Heart left ventricle (tissue), 13 donors: ENCODE data around the gene GNAQ.
A peak's percentile ranks its signal among the peaks of the same experiment; 100 is the strongest.

Source experiments
- POLR2A ChIP-seq, 2 donors: fragments of 450-650 bp; IDR thresholded peaks; one replicate each; pipeline ENCODE4 v1.6.1; 2017; ENCODE audit warnings: antibody characterized with exemption in 2 of 2, mild to moderate bottlenecking in 2 of 2, moderate library complexity in 2 of 2
- TF ChIP-seq, protein P1 (sequence below), 12 donors: fragments of 200-600 bp; sonication (generic) in 4 of 12; IDR thresholded peaks; one replicate each; pipeline versions ENCODE4 v1.5.0 to v1.8.0; 2018 to 2022; ENCODE audit warnings: antibody characterized with exemption in 12 of 12, mild to moderate bottlenecking in 5 of 12
- donor health status: ischemic (EF 13 %, LVEDD 7.1; RV severe dilation, severe dysfunction).
- donor health status: DM: no; HTN: yes; CAD: no.
- donor health status: DM: no; HTN: no; CAD: no.
- donor health status: ischemic (EF 25% LVEDD 6.9; RV normal size, moderate dysfunction).
- donor health status: ischemic (EF 25% LVEDD 5.7; RV mildly dilated, moderate dysfunction).
- donor health status: ischemic (EF 35%, LVEDD 5.7; RV mildly dilated, moderate dysfunction).
- donor health status: nonischemic (EF 11% LVEDD 7.7; RV severe dilation, severe dysfunction).
- donor health status: DM: yes; HTN: yes; CAD: no.
- donor health status: PGD.
- donor health status: ischemic (EF 29% LVEDD 5.4; RV normal size, mild dysfunction).
- donor health status: nonischemic (EF 23%, LVEDD 6.1; RV moderate dilation, normal function).

DNA sequence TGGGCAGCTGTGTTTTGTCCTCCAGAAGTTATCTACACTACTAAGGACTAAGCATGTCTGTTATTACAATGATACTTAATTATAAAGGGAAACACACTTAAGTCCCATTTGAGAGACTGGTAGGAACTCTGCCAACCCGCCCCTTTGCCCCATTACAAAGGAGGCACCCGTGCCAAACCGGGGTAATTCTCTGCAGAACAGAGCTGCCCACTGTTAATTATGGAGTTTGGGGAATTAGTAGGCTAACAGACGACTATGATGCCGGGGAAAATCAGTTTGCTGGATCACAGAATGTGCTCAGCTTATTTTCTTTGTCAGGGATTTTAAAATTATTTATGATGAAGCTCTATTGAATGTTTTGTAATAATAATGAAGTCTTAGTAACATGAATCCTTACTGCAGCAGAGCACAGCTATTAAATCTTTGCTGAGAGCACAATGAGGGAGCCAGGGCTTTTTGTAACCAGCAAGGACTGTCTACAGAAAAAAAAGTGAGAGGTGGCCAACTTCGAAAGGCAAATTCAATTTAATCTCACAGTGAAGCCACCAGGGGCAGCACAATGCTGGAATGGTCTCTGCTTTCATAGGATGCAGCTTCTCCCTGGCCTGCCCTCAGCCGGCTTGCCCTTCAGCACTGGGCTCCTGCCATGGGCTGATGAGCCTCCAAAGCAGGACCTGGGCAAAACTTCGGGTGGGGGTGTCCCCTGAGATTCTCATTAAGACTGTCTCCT is 134.5 kb downstream of the GNAQ start:
- TF ChIP-seq, protein P1, sequence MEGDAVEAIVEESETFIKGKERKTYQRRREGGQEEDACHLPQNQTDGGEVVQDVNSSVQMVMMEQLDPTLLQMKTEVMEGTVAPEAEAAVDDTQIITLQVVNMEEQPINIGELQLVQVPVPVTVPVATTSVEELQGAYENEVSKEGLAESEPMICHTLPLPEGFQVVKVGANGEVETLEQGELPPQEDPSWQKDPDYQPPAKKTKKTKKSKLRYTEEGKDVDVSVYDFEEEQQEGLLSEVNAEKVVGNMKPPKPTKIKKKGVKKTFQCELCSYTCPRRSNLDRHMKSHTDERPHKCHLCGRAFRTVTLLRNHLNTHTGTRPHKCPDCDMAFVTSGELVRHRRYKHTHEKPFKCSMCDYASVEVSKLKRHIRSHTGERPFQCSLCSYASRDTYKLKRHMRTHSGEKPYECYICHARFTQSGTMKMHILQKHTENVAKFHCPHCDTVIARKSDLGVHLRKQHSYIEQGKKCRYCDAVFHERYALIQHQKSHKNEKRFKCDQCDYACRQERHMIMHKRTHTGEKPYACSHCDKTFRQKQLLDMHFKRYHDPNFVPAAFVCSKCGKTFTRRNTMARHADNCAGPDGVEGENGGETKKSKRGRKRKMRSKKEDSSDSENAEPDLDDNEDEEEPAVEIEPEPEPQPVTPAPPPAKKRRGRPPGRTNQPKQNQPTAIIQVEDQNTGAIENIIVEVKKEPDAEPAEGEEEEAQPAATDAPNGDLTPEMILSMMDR (IDR thresholded peaks at IDR 0.05), result peak in 3 of 12 donors; percentile 22 to 40 (median 31)
- TF ChIP-seq POLR2A (IDR thresholded peaks at IDR 0.05), result no peak
